GM03348 (cell line): ENCODE measurements around the gene GPD1.
A peak's percentile ranks its signal among the peaks of the same experiment; 100 is the strongest.

ENCODE experiments used
- DNase-seq: peaks from one replicate; pipeline ENCODE4 v3.0.0; 2012; ENCODE audit warnings: low spot score

Gene GPD1

GRCh38 chr12:50103767-50104321, at the start of gene GPD1:
TSS of gene GPD1 (plus strand) at chr12:50104008. CDS start at chr12:50104051, 43 bp downstream.
- DNase-seq = peak; percentile 78

DNA sequence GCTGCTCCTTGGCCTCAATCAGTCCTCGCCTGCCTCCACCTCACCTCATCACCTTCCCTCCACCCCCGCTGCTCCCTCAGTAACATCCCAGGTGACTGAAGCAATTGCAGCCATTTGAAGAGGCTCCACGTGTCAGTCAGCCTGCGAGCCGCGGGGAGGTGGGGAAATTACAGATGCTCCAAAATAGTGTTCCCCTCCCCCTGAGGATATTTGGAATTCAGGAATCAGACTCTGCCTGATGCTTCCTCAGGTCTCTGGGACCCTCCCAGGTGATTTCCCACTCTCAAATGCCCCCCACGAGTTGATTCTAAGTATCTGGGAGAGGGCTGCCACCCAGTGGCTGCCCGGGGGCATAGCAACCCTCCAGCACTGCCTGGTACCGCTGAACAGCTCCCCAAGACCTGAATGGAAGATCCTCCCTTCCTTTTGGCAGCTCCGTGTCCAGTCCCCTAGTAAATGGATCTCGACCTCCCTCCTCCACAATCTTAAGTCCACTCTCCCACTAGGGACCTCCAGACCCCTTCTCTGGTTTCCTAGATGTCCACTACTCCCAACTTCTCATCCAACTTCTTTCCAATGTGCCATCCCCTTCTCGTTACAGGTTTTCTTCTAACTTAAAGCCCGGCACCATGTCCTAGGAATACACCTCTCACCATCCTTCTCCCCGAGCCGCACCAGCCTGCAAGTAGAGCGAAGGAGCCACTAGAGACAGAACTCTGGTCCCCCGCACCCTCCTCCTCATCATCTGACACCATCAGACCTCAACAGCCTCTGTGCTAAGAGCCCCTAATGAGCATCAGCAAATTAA, 47.8 kb upstream of the GPD1 start:
- peak; percentile 85 for DNase-seq

- DNase-seq = no peak
These were observed 47.2 kb upstream of the GPD1 start for GRCh38 chr12:50056639-50056976.

- peak; percentile 90 for DNase-seq
These were observed 46.6 kb upstream of the GPD1 start, which contains the start of gene ASIC1 for GRCh38 chr12:50057000-50057841. TSS of gene ASIC1 (plus strand) at chr12:50057596. CDS start at chr12:50058767, 1,171 bp downstream.

- DNase-seq = peak; percentile 29
These were observed 45.7 kb upstream of the GPD1 start for GRCh38 chr12:50057896-50058670.

DNA sequence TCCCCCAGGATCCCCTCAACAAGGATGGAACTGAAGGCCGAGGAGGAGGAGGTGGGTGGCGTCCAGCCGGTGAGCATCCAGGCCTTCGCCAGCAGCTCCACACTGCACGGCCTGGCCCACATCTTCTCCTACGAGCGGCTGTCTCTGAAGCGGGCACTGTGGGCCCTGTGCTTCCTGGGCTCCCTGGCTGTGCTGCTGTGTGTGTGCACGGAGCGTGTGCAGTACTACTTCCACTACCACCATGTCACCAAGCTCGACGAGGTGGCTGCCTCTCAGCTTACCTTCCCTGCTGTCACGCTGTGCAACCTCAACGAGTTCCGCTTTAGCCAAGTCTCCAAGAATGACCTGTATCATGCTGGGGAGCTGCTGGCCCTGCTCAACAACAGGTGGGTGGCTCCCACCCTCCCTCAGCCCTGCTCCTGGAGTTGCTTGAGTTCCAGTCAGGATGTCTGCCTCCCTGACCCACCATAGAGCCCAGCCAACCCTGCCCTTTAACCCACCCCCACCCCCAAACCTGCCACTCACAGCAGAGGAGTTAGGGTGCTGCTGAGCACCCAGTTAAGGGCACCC, 45.0 kb upstream of the GPD1 start:
- DNase-seq = no peak

- DNase-seq = no peak
These were observed 44.2 kb upstream of the GPD1 start for GRCh38 chr12:50059440-50060119.

- DNase-seq = no peak
These were observed 43.7 kb upstream of the GPD1 start for GRCh38 chr12:50060120-50060468.

DNA sequence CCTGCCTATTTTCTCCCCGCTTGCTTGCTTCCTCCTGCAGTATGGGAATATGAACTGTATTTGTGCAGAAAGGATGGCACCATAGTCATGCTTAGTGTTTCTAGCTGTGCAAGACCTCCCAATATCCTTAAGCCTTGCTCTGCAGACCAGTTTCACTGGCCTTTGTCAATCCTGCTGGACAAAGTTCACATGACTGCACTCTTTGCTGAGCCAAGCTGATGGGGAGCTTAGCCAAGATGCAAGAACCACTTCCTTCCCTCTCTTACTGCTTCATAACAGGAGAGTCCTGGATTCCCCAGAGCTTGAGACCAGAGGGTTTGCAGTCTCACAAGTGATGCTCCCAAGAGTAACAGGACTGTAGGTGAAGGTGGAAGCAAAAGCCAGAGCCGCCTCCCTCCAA, 42.6 kb upstream of the GPD1 start:
- DNase-seq = no peak

DNA sequence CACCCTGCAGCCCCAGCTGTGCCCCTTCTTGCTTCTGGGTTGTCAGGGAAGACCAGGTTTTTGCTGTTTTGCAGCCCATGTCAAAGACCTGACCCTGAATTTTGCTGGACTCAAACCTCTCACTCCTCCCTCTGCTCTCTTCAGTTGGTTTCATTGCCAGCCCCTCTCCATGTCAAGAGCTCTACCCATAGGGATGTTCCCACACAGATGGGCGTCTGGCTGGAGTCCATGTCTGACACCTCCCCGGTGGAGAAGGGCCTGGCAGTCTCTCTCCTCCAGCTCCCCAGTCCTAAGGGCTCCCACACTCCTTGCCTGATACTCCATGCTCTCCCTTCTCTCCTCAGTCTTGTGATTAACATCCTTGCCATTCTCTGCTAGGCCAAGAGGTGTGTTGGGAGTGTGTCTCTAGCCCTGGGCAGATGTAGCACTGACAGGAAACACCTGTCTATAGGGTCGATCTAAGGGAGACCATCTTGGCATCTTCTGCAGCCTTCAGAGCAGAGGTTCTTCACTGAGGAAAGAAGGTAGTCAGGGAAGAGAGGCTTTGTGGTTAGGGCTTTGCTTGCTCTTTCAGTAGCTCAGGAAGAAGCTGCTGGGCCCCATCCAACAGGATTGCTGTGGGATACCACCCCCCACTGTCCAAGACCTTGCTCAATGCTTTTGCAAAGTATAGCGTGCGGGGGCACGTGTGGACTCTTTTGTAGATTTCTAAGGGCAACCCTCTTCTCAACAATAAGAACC, 41.7 kb upstream of the GPD1 start:
- no peak for DNase-seq

- DNase-seq = no peak
These were observed 40.9 kb upstream of the GPD1 start for GRCh38 chr12:50062728-50063460.

DNA sequence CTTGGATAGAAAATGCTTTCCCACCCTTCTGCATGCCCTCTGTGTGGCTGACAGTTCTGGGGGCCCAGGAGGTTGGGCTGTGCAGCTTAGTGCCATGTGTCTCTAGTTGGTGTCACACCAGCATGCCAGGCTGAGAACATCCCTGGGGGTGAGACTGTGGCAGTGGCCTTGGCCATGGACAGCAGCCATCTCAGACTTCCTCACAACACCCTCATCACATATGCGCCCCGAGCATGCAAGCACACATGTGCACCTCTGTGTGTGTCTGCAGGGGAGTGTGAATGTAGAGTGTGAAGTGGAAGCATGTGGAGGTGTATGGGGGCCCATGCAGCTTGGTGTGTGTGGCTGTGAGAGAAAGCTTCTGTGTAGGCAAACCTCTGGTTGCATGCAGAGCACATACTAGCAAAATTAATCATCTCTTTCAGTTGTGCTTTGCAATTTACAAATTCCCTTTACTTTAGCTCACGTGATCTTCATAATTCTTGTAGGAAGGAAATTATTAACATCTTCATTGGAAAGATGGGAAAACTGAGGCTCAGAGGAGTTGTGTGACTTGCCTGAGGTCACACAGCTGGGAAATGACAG, 38.0 kb upstream of the GPD1 start:
- no peak for DNase-seq

DNA sequence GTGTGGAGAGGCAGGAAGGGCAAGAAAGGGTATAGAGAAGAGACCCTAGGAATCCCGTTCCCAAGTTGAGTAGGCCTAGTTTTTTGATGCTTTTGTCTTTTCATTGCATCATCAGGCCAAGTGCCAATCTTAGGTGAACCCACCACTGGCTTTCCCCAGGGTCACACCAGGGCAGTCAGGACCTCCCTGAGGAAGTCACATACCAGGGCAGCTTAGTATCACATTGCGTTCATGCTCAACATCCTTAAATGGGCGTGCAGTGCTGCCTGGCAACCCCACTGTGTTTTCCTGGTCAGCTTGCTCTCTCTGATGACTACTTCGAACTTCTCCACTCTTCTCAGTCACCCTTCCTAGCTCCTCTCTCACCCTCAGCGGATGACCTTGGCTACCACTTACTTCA, 37.4 kb upstream of the GPD1 start:
- DNase-seq = peak; percentile 63

DNA sequence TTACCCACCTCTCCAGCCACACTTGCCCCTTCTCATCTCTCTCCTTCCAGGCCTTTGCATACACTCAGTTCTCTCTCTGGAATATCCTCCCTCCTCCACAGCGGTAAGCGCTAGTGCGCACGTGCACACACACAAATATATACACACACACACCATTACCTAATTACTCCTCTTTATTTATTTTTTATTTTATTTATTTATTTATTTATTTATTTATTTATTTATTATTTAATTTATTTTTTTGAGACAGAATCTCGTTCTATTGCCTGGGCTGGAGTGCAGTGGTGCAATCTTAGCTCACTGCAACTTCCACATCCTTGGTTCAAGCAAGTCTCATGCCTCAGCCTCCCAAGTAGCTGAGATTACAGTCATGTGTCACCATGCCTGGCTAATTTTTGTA, 34.7 kb upstream of the GPD1 start:
- DNase-seq = no peak

GRCh38 chr12:50069539-50069938, 34.3 kb upstream of the GPD1 start:
- DNase-seq = no peak

DNA sequence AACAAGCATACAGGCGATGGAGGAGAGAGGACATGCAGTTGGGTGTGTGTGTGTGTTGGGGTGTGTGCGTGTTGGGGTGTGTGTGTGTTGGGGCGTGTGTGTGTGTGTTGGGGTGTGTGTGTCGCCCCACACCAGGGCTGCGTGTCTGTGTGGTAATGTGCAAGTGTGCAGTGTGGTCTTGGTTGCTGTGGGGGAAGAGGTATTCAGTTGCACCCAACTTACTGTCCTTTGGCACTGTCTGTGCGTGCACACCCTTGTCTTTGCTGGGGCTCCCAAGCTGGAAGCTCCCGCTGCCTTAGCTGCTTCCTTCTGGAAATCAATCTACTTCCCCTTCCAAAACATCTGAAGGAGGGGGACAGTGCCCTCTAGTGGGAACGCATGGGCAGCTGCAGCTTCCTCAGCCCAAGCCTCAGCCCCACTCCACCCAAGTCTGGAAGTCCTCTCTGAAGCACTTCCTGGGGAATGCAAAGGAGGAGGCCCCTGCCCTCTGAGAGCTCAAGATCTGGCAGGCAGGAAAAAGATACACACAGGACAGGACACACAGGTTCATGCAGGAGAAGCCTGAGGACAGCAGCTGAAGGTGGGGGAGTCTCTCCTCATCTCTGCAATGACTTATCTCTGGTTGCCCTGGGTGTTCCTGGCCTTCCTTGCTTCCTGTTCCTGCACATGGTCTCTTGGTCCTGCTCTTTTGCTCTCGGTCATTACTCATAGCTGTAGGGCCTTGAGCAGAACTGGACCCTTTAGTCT, 33.3 kb upstream of the GPD1 start:
- peak; percentile 89 for DNase-seq

DNA sequence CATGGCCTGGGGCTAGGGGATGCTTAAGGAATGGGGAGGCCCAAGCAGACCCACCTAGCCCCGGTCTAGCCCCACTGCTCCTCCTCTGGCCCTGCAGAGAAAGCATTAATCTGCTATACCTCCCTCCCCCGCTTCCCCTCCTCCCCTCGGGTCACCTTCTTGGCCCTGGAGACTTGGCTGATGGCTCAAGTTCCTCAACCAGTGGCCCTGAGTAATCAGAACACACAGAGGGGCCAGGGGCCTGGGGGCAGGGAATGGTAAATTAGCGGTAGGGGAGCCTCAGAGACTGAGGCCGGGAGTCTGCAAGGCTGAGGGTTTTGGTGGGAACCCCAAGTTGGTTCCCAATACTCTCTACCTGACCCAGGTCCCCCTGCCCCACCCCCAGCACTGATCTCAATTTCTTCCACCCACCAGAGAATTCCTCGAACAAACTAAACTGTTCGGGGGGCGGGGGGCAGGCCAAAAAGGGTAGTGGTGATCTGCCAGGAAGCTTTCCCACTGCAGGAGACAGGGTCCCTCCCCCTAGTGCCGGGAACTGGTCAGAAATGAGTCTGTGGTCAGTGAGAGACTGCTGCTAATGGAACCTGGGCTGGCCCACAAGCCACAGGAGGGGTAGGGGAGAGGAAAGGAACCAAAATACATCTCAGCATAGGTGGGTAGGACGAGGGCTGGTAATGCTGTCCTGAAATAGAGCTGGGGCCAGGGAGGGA, 31.5 kb upstream of the GPD1 start:
- no peak for DNase-seq

GRCh38 chr12:50073206-50073605, 30.6 kb upstream of the GPD1 start:
- no peak for DNase-seq
